ENCODE results near the gene PKNOX2. TPM values are rescaled to one million over a fixed set of nuclear protein-coding genes. Genes with fewer than 3 reads are reported as not detected.

PKNOX2 gene
- total and polyA plus RNA-seq, 2 of the 4 experiments (the other 2 are of a cell fraction), result 0.72 to 2.3 TPM

- ATAC-seq (ENCODE audit: low read depth) (no peak), DNase-seq (no peak)
- ChIA-PET POLR2A (ENCODE audit: unreplicated experiment) (no interaction called here), CTCF (no interaction called here)
- Histone ChIP-seq H4K5ac (ENCODE audit: low read depth, low read length) (no peak overlapping the region), H2BK20ac (ENCODE audit: low read depth, low read length) (no peak overlapping the region), H2BK15ac (ENCODE audit: low read depth, low read length) (no peak overlapping the region), H3K4ac (ENCODE audit: low read depth, low read length) (no peak overlapping the region), H2AK5ac (ENCODE audit: low read depth, low read length) (no peak overlapping the region), H3K27ac (ENCODE audit: insufficient read depth, low read length) (no peak overlapping the region), H3K9me3 (ENCODE audit: control insufficient read depth, insufficient read depth, low read length) (no peaks in the 10 kb centered on the region), H3K27me3 (ENCODE audit: control insufficient read depth, insufficient read depth, low read length) (peaks cover 45% of the 10 kb centered on the region), H3K14ac (replicated peaks; ENCODE audit: low read depth, low read length) (no peak overlapping the region), H3K56ac (ENCODE audit: extremely low read depth, insufficient read depth, low read length) (no peak overlapping the region), H3K23ac (ENCODE audit: low read depth, low read length) (no peak overlapping the region), H2AFZ (replicated peaks; ENCODE audit: low read length, poor library complexity) (no peak overlapping the region), H3K4me1 (ENCODE audit: control insufficient read depth, insufficient read depth, low read length) (no peaks in the 10 kb centered on the region), H3K36me3 (ENCODE audit: control insufficient read depth, insufficient read depth, low read length) (no peaks in the 10 kb centered on the region), H4K8ac (ENCODE audit: low read depth in 2 of 2, low read length in 2 of 2) (no peak overlapping the region), H2BK5ac (ENCODE audit: low read depth, low read length, poor library complexity, severe bottlenecking) (no peak overlapping the region), H3K79me1 (ENCODE audit: low read depth in 1 of 2, low read length in 2 of 2) (no peaks in the 10 kb centered on the region), H3K18ac (ENCODE audit: low read depth, low read length) (no peak overlapping the region), H4K91ac (ENCODE audit: insufficient read depth, low read depth, low read length) (no peak overlapping the region), H3K9ac (ENCODE audit: low read depth, low read length) (no peak overlapping the region), H3K4me3 (ENCODE audit: insufficient read depth, low read depth, low read length) (no peak overlapping the region), H2AK9ac (replicated peaks; ENCODE audit: low read depth, low read length, poor library complexity) (no peak overlapping the region), H2BK120ac (ENCODE audit: low read depth, low read length) (no peak overlapping the region), H3K9me1 (ENCODE audit: insufficient read depth, low read length) (no peaks in the 10 kb centered on the region; the same call in 1 of the 2 replicates), H4K20me1 (ENCODE audit: insufficient read depth, low read length) (no peaks in the 10 kb centered on the region), H3K4me2 (ENCODE audit: low read depth, low read length) (no peak overlapping the region)
- dilution Hi-C loops (cut with HindIII; ENCODE audit: low sequenced_read_pairs, unreplicated experiment), result no loop called here
- intact Hi-C loops (cut with micrococcal nuclease), result no loop called here
- in situ Hi-C loops (cut with MboI; ENCODE audit: low sequenced_read_pairs), result no loop called here
- TF ChIP-seq CEBPB (IDR thresholded peaks at IDR 0.05; ENCODE audit: low read depth, low read length) (no peak), SMC3 (IDR thresholded peaks at IDR 0.05; ENCODE audit: low read depth, low read length) (no peak), MAZ (IDR thresholded peaks at IDR 0.05; ENCODE audit: borderline replicate concordance, low read depth, low read length) (no peak), CHD1 (IDR thresholded peaks at IDR 0.05; ENCODE audit: low read depth, low read length) (no peak), BHLHE40 (IDR thresholded peaks at IDR 0.05; ENCODE audit: low read depth, low read length) (no peak), FOS (IDR thresholded peaks at IDR 0.05; ENCODE audit: low read depth, low read length) (no peak), CTCF (conservative IDR thresholded peaks at IDR 0.05; ENCODE audit: low read depth, low read length) (no peak), RCOR1 (IDR thresholded peaks at IDR 0.05; ENCODE audit: insufficient replicate concordance, low read length) (no peak), POLR2A (IDR thresholded peaks at IDR 0.05; ENCODE audit: low read depth, low read length) (no peak), USF2 (IDR thresholded peaks at IDR 0.05; ENCODE audit: low read depth, low read length) (no peak), NFE2L2 (IDR thresholded peaks at IDR 0.05; ENCODE audit: low read depth, low read length) (no peak), MXI1 (IDR thresholded peaks at IDR 0.05; ENCODE audit: borderline replicate concordance, low read depth, low read length) (no peak), RFX5 (IDR thresholded peaks at IDR 0.05; ENCODE audit: low read depth, low read length) (no peak), RAD21 (IDR thresholded peaks at IDR 0.05; ENCODE audit: low read length) (no peak)
- TF ChIP-seq, protein P1, sequence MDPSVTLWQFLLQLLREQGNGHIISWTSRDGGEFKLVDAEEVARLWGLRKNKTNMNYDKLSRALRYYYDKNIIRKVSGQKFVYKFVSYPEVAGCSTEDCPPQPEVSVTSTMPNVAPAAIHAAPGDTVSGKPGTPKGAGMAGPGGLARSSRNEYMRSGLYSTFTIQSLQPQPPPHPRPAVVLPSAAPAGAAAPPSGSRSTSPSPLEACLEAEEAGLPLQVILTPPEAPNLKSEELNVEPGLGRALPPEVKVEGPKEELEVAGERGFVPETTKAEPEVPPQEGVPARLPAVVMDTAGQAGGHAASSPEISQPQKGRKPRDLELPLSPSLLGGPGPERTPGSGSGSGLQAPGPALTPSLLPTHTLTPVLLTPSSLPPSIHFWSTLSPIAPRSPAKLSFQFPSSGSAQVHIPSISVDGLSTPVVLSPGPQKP (IDR thresholded peaks at IDR 0.05; ENCODE audit: borderline replicate concordance, low read depth, low read length), result no peak
- WGBS, 2 experiments (ENCODE audit: extremely low coverage in 2 of 2, insufficient read length in 1 of 2), result no CpG with 5 or more reads among the region's 8 CpGs
- BruUV-seq (replicated peaks), result no TSS peak
Measured at GRCh38 chr11:125156346-125157117, 8.0 kb upstream of the PKNOX2 start.

Measured in IMR-90 (cell line).